SU-DHL-6 (cell line): ENCODE data around the gene OSBPL6.

Experiments used
- H2AFZ ChIP-seq: fragments of 200-600 bp; sonication (generic); 2 replicates; pipeline ENCODE4 v1.6.1; 2014; ENCODE audit warnings: low read depth, mild to moderate bottlenecking, moderate library complexity, mixed read lengths, antibody characterized with exemption, low read length; ENCODE audit not compliant: severe bottlenecking
- H3F3A ChIP-seq: fragments of 200-600 bp; shearing (Covaris generic); 2 replicates; pipeline ENCODE4 v1.6.0; 2016; ENCODE audit warnings: antibody characterized with exemption, mild to moderate bottlenecking; ENCODE audit not compliant: insufficient read depth
- H3K27ac ChIP-seq: fragments of 200-600 bp; sonication (generic); 2 replicates; pipeline ENCODE4 v1.5.1; 2016; ENCODE audit warnings: low read depth, mild to moderate bottlenecking, low read length, moderate library complexity, mixed read lengths
- H3K27me3 ChIP-seq: fragments of 200-600 bp; sonication (generic), shearing (Covaris generic); 2 replicates; pipeline ENCODE4 v1.6.0; 2014; ENCODE audit warnings: mild to moderate bottlenecking, low read length
- H3K36me3 ChIP-seq: fragments of 200-600 bp; sonication (generic); 2 replicates; pipeline ENCODE4 v1.6.1; 2014; ENCODE audit warnings: mild to moderate bottlenecking, low read length, mixed read lengths
- H3K4me2 ChIP-seq: fragments of 300-600, 200-600 bp; shearing (Covaris generic), sonication (generic); 2 replicates; pipeline ENCODE4 v1.6.0; 2014; ENCODE audit warnings: low read length, low read depth, mild to moderate bottlenecking; ENCODE audit not compliant: poor library complexity, severe bottlenecking
- H3K4me3 ChIP-seq: fragments of 200-600 bp; sonication (generic); 2 replicates; pipeline ENCODE4 v1.5.1; 2014; ENCODE audit warnings: antibody characterized with exemption, low read length, mild to moderate bottlenecking, mixed read lengths; ENCODE audit not compliant: insufficient read depth, poor library complexity, severe bottlenecking
- H3K79me2 ChIP-seq: fragments of 200-600 bp; sonication (generic); 2 replicates; pipeline ENCODE4 v1.6.1; 2014; ENCODE audit warnings: mild to moderate bottlenecking, low read length, moderate library complexity; ENCODE audit not compliant: insufficient read depth
- H3K9ac ChIP-seq: fragments of 200-600 bp; sonication (generic); 2 replicates; pipeline ENCODE4 v1.7.0; 2014; ENCODE audit warnings: mild to moderate bottlenecking, low read length
- H3K9me2 ChIP-seq: fragments of 200-600 bp; sonication (generic); replicated peaks from 2 replicates; pipeline ENCODE4 v1.6.1; 2014; ENCODE audit warnings: low read length; ENCODE audit not compliant: insufficient read depth
- H3K9me3 ChIP-seq: fragments of 200-600 bp; sonication (generic); 2 replicates; pipeline ENCODE4 v1.6.1; 2014; ENCODE audit warnings: low read length, mixed read lengths; ENCODE audit not compliant: insufficient read depth
- H4K20me1 ChIP-seq: fragments of 200-600 bp; sonication (generic); 2 replicates; pipeline ENCODE4 v1.6.1; 2014; ENCODE audit warnings: low read depth, mild to moderate bottlenecking, antibody characterized with exemption, low read length, moderate library complexity, mixed read lengths
- EZH2phosphoT487 ChIP-seq: fragments of 200-600 bp; sonication (generic), shearing (Covaris generic); conservative IDR thresholded peaks from 2 replicates; pipeline ENCODE4 v1.6.1; 2018; ENCODE audit warnings: mild to moderate bottlenecking, antibody characterized with exemption, low read length, moderate library complexity, mixed read lengths
- TF ChIP-seq, protein P1 (sequence below): fragments of 200-600 bp; sonication (generic); IDR thresholded peaks from one replicate; pipeline ENCODE4 v1.5.1; 2017; ENCODE audit warnings: antibody characterized with exemption, mild to moderate bottlenecking, low read length, moderate library complexity; ENCODE audit not compliant: insufficient read depth, poor library complexity, severe bottlenecking

Gene OSBPL6

DNA sequence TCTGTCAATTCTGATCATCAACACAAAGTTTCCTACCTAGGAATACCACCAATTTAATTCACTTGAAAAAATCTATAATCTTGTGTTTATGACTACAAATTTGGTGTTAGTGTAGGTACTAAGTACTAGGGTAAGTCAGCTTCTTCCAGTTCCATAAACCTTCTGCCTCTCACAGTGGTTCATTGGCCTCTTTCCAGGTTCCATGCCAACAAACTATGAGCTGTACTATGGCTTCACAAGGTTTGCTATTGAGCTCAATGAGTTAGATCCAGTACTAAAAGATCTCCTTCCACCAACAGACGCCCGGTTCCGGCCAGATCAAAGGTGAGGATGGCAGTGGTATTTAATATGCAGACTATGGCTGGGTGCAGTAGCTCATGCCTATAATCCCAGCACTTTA lies 197.9 kb downstream of the OSBPL6 start:
- 0 out of 2 replicates have a peak, but pooled peaks cover 3% of the 10 kb centered on the region for H4K20me1 ChIP-seq
- H3K4me3 ChIP-seq: no peak overlapping the region

DNA sequence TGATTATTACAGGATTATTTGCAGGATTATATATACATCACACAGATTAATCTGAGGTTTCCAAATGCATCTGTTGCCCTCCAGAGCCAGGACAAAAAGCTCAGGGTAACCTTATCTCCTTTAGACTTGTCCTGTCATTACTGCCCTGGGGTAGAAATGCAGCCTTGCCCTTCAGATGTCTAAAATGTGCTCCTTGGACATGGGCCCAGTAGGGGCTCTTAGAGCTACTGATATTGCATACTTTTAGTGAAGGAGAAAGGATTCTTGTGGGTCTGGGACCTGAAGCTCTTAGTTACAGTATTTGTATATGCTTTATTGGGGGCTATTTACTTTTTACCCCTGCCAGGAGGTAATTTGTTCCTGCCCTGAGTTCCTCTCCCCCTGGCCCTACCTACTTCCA lies 200.5 kb downstream of the OSBPL6 start:
- TF ChIP-seq, protein P1, sequence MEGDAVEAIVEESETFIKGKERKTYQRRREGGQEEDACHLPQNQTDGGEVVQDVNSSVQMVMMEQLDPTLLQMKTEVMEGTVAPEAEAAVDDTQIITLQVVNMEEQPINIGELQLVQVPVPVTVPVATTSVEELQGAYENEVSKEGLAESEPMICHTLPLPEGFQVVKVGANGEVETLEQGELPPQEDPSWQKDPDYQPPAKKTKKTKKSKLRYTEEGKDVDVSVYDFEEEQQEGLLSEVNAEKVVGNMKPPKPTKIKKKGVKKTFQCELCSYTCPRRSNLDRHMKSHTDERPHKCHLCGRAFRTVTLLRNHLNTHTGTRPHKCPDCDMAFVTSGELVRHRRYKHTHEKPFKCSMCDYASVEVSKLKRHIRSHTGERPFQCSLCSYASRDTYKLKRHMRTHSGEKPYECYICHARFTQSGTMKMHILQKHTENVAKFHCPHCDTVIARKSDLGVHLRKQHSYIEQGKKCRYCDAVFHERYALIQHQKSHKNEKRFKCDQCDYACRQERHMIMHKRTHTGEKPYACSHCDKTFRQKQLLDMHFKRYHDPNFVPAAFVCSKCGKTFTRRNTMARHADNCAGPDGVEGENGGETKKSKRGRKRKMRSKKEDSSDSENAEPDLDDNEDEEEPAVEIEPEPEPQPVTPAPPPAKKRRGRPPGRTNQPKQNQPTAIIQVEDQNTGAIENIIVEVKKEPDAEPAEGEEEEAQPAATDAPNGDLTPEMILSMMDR: no peak
- no peak for TF ChIP-seq EZH2phosphoT487
- H3K4me3 ChIP-seq: no peak overlapping the region
- H3K27me3 ChIP-seq: no peaks in the 10 kb centered on the region
- H3K27ac ChIP-seq: no peak overlapping the region
- H3F3A ChIP-seq: no peaks in the 10 kb centered on the region
- H3K79me2 ChIP-seq: no peaks in the 10 kb centered on the region
- 0 out of 2 replicates have a peak, but pooled peaks cover 3% of the 10 kb centered on the region for H4K20me1 ChIP-seq
- H3K36me3 ChIP-seq: no peaks in the 10 kb centered on the region
- H3K9me2 ChIP-seq: no peaks in the 10 kb centered on the region
- no peak overlapping the region for H3K9ac ChIP-seq
- H3K4me2 ChIP-seq: no peak overlapping the region
- no peak overlapping the region for H2AFZ ChIP-seq
- H3K9me3 ChIP-seq: no peaks in the 10 kb centered on the region

More for the DNA sequence above, 197.9 kb downstream of the OSBPL6 start:
- H3K79me2 ChIP-seq: no peaks in the 10 kb centered on the region
- no peak for TF ChIP-seq EZH2phosphoT487
- TF ChIP-seq, protein P1: no peak
- no peak overlapping the region for H2AFZ ChIP-seq
- no peaks in the 10 kb centered on the region for H3F3A ChIP-seq
- no peaks in the 10 kb centered on the region for H3K36me3 ChIP-seq
- H3K27ac ChIP-seq: no peak overlapping the region
- no peaks in the 10 kb centered on the region for H3K27me3 ChIP-seq
- no peak overlapping the region for H3K4me2 ChIP-seq
- no peak overlapping the region for H3K9ac ChIP-seq
- H3K9me2 ChIP-seq: no peaks in the 10 kb centered on the region
- H3K9me3 ChIP-seq: no peaks in the 10 kb centered on the region

DNA sequence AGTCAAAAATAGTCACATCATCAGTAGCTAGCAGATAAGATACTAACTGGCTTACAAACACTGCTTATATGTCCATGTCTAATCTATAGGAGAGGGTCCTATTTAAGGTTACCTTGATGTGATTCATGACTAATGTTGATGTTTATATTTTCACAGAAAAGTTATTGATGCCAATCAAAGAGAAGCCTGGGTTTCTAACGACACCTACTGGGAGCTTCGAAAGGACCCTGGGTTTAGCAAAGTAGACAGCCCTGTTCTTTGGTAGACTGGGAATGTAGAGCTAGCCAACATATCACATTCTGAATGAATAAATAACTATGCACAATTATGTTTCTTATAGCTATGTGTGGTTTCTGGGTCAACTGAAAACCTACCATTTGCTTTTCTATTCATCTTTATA lies 201.0 kb downstream of the OSBPL6 start:
- no peaks in the 10 kb centered on the region for H3K9me3 ChIP-seq
- H3K9ac ChIP-seq: no peak overlapping the region
- 0 out of 2 replicates have a peak, but pooled peaks cover 3% of the 10 kb centered on the region for H4K20me1 ChIP-seq
- no peaks in the 10 kb centered on the region for H3K9me2 ChIP-seq
- no peak overlapping the region for H2AFZ ChIP-seq
- no peak overlapping the region for H3K27ac ChIP-seq
- TF ChIP-seq, protein P1: no peak
- no peak for TF ChIP-seq EZH2phosphoT487
- H3K79me2 ChIP-seq: no peaks in the 10 kb centered on the region
- no peaks in the 10 kb centered on the region for H3F3A ChIP-seq
- no peaks in the 10 kb centered on the region for H3K36me3 ChIP-seq
- H3K4me2 ChIP-seq: no peak overlapping the region
- no peak overlapping the region for H3K4me3 ChIP-seq
- no peaks in the 10 kb centered on the region for H3K27me3 ChIP-seq
